ENCODE results near the gene HSPB7. TPM values are rescaled to one million over a fixed set of nuclear protein-coding genes. Genes with fewer than 3 reads are reported as not detected.
A peak's percentile ranks its signal among the peaks of the same experiment; 100 is the strongest.
"Not testable (repeated sequence)": the region's sequence is repeated elsewhere in the genome, so short reads cannot be mapped to it uniquely, and the experiment has no call there.

The HSPB7 gene
- total and polyA plus RNA-seq, 12 donors = 13.4 to 633 (median 85.1) TPM

DNA sequence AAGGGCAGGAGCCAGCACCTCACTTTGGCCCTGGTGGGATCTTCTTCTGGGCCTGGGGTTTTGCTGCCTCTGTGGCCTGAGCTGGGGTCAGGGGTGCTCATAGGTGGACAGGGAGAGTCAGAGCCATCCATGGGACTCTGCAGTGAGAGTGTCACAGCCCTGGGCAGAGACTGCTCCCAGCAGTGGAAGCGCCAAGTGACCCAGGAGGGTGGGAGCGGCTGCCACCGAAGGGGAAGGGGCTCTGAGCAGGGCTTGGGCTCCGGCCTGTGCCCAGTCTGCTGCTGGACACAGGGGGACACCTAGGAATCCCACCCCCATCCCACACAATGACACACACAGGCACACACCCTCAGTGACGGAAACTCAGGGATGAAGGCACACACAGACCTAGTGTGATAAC lies 26.1 kb upstream of the HSPB7 start:
- intact Hi-C loops (cut with DNase I) = no loop called here
- TF ChIP-seq, protein P1, sequence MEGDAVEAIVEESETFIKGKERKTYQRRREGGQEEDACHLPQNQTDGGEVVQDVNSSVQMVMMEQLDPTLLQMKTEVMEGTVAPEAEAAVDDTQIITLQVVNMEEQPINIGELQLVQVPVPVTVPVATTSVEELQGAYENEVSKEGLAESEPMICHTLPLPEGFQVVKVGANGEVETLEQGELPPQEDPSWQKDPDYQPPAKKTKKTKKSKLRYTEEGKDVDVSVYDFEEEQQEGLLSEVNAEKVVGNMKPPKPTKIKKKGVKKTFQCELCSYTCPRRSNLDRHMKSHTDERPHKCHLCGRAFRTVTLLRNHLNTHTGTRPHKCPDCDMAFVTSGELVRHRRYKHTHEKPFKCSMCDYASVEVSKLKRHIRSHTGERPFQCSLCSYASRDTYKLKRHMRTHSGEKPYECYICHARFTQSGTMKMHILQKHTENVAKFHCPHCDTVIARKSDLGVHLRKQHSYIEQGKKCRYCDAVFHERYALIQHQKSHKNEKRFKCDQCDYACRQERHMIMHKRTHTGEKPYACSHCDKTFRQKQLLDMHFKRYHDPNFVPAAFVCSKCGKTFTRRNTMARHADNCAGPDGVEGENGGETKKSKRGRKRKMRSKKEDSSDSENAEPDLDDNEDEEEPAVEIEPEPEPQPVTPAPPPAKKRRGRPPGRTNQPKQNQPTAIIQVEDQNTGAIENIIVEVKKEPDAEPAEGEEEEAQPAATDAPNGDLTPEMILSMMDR (IDR thresholded peaks at IDR 0.05) = no peak
- TF ChIP-seq POLR2A (IDR thresholded peaks at IDR 0.05) = no peak
- 88 to 100% (median 92%) methylated on average over 3 to 5 of the region's 5 CpGs for WGBS, 4 donors
- Histone ChIP-seq H3K27ac (peak overlapping the region in 2 of 5 donors; percentile 21 to 68), H3K9me3 (replicated peaks in 1 of 3) (no peaks in the 10 kb centered on the region), H3K36me3 (replicated peaks in 1 of 2) (no peaks in the 10 kb centered on the region), H3K27me3 (no peaks in the 10 kb centered on the region), H3K4me1 (replicated peaks in 1 of 2) (no peaks in the 10 kb centered on the region), H3K4me3 (no peak overlapping the region)
- no peak for DNase-seq

DNA sequence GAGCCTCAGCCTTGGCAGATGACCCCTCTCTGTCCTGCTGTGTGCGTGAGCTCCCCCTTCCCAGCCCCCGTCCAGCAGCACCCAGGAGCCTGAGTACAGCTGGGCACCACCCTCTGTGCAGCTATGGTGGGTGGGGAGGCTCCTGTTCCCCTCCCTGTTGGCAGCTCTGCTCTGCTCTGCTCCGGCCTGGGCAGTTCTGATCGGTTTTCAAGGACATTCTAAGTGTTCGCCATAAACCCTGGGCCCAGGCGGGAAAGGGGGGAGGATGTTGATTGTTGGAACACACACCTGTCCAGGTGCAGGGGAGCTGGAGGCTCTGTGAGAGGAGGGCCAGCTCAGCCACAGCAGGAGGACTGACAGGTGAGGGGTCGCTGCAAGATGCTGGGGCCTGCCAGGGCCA lies 25.7 kb upstream of the HSPB7 start, which contains the start of gene CLCNKB:
Gene CLCNKB, plus strand, starts transcription at position 262 of the 400 bp plus-strand sequence. CDS start 711 bp downstream, outside the sequence.
- no peaks in the 10 kb centered on the region for H3K9me3 ChIP-seq (replicated peaks in 1 of 3)
- 53 to 74% (median 55%) methylated on average over 2 to 7 of the region's 7 CpGs for WGBS, 4 donors
- H3K36me3 ChIP-seq (replicated peaks in 1 of 2) = no peaks in the 10 kb centered on the region
- H3K27ac ChIP-seq = peak within 1 kb of the TSS in 2 of 5 donors; percentile 21 to 68
- H3K4me3 ChIP-seq = no peak within 1 kb of the TSS
- intact Hi-C loops (cut with DNase I) = no loop called here
- DNase-seq = peak in 2 of 7 donors; percentile 47 to 70
- peak in 1 of 2 donors; percentile 12 for TF ChIP-seq POLR2A (IDR thresholded peaks at IDR 0.05)
- TF ChIP-seq, protein P1 (IDR thresholded peaks at IDR 0.05) = no peak
- H3K4me1 ChIP-seq (replicated peaks in 1 of 2) = no peaks in the 10 kb centered on the region
- no peaks in the 10 kb centered on the region for H3K27me3 ChIP-seq

DNA sequence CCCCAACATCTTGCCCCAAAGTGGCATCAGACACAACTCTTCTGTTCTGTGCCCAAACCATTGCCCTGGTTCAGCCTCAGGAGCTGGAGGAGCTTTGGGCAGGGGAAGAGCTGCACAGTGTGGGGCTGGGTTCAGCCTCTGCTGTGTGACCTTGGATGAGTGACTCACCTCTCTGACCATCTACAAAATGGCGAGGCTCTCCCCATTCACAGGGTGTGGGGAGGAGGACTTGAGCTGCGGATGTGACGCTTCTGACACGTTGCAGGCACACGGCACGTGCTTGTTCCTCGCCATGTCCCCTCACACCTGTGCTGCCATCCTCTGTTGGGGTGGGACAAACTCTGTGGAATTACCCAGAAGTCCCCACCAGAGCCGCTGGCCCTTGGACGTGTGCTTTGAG lies 24.8 kb upstream of the HSPB7 start:
- H3K36me3 ChIP-seq (replicated peaks in 1 of 2); H3K27me3 ChIP-seq; intact Hi-C loops (cut with DNase I); H3K9me3 ChIP-seq (replicated peaks in 1 of 3); H3K4me1 ChIP-seq (replicated peaks in 1 of 2); H3K4me3 ChIP-seq: not testable (repeated sequence)
- H3K27ac ChIP-seq = peak overlapping the region in 1 of 5 donors; percentile 68
- TF ChIP-seq POLR2A (IDR thresholded peaks at IDR 0.05) = peak in 1 of 2 donors; percentile 7
- DNase-seq = peak in 6 of 7 donors; percentile 68 to 78 (median 74)
- 47 to 57% (median 52%) methylated on average over 8 to 9 of the region's 9 CpGs; no CpG with 5 or more reads in 1 of the 4 donors for WGBS, 4 donors

DNA sequence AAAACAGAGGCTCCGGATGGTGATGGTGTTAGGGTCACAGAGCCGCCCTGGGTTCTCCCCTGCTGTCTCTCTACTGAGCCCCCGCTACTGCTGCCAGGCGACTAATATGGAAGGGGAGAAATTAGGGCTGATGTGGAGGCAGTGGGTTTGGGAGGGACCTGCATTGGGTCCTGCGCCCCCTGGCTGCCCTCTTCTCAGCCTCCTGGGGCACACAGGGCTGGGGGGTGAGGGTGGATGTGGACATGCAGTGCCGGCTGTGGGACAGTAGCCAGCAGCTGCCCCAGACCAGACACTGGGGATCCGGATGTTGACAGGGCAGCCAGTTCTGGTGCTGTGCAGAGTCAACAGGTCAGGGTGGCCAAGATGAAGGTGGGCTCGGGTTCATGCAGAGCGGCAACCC lies 24.3 kb upstream of the HSPB7 start:
- Histone ChIP-seq H3K4me3 (no peak overlapping the region), H3K4me1 (replicated peaks in 1 of 2) (no peaks in the 10 kb centered on the region), H3K36me3 (replicated peaks in 1 of 2) (no peaks in the 10 kb centered on the region), H3K27ac (no peak overlapping the region), H3K9me3 (replicated peaks in 1 of 3) (no peaks in the 10 kb centered on the region), H3K27me3 (no peaks in the 10 kb centered on the region)
- no peak for DNase-seq
- intact Hi-C loops (cut with DNase I) = no loop called here
- 74 to 84% (median 79%) methylated on average over 6 to 9 of the region's 9 CpGs for WGBS, 4 donors
- no peak for TF ChIP-seq POLR2A (IDR thresholded peaks at IDR 0.05)
- TF ChIP-seq, protein P1 (IDR thresholded peaks at IDR 0.05) = no peak

DNA sequence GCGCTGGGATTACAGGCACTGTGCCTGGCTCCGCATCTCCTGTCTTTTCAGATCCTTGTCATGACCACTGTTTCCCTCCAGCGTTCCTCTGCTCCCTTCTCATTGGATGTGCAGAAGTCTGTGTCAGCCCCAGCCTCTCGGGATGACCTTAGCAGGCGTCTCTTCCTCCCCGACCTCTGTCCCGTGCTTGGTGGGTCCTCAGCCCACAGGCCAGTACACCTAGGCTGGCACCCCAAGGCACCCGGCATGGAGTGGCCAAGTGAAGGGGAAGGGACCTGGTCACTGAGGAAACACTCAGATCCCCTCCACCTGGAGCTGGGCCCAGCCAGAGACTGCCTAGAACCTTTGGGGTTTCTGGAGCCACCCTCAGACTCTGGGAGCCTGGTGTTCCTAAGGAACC lies 23.4 kb upstream of the HSPB7 start:
- no peaks in the 10 kb centered on the region for H3K27me3 ChIP-seq
- DNase-seq = no peak
- H3K36me3 ChIP-seq (replicated peaks in 1 of 2) = no peaks in the 10 kb centered on the region
- H3K9me3 ChIP-seq (replicated peaks in 1 of 3) = no peaks in the 10 kb centered on the region
- H3K4me1 ChIP-seq (replicated peaks in 1 of 2) = no peaks in the 10 kb centered on the region
- TF ChIP-seq POLR2A (IDR thresholded peaks at IDR 0.05) = no peak
- TF ChIP-seq, protein P1 (IDR thresholded peaks at IDR 0.05) = no peak
- 53 to 92% (median 69%) methylated on average over 8 of the region's 8 CpGs for WGBS, 4 donors
- no peak overlapping the region for H3K27ac ChIP-seq
- intact Hi-C loops (cut with DNase I) = no loop called here
- no peak overlapping the region for H3K4me3 ChIP-seq

DNA sequence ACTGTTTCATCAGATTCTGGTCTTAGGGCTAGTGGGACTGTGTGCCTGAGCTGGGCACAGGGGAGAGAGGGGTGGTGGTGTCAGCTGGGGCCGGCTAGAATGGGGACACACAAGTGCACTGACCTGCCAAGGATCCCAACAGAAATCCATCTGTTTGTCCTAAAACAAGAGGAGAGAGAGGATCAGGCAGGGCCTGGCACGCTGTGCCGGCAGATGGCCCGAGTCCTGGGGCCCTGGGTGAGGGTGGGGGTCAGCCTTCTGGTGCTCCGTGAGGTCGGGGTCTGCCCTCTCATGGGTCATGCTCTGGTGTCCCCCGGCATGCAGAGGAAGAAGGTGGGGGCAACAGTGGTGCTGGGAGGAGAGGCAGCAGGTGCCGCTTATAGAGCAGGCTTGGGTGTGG lies 22.0 kb upstream of the HSPB7 start:
- H3K27ac ChIP-seq; H3K4me3 ChIP-seq; DNase-seq; H3K9me3 ChIP-seq (replicated peaks in 1 of 3); intact Hi-C loops (cut with DNase I); H3K4me1 ChIP-seq (replicated peaks in 1 of 2); H3K27me3 ChIP-seq; H3K36me3 ChIP-seq (replicated peaks in 1 of 2): not testable (repeated sequence)
- WGBS, 4 donors = 33 to 82% (median 80%) methylated on average over 1 to 8 of the region's 8 CpGs; no CpG with 5 or more reads in 1 of the 4 donors
